Central memory CD8-positive, alpha-beta T cell (primary cell): ENCODE data around the gene SYTL3.
"Not testable (repeated sequence)": the region's sequence is repeated elsewhere in the genome, so short reads cannot be mapped to it uniquely, and the experiment has no call there.

Experiments
- ATAC-seq: fragments of 150-1000 bp; cut with Tn5 transposase; replicated peaks from 2 replicates; pipeline ENCODE4 v1.10.0; 2022; ENCODE audit warnings: mild to moderate bottlenecking, moderate FRiP score, moderate number of reproducible peaks; ENCODE audit not compliant: poor library complexity, severe bottlenecking; ENCODE audit errors: extremely low read depth
- DNase-seq, 2 donors: peaks; one replicate each; pipeline ENCODE4 v3.0.0; 2021; ENCODE audit warnings: low spot score in 2 of 2
- H3K27ac Mint-ChIP-seq: one replicate; pipeline ENCODE4 v1.8.0; 2022; ENCODE audit warnings: low read depth, mild to moderate bottlenecking, moderate library complexity, mixed read lengths
- H3K27me3 Mint-ChIP-seq: one replicate; pipeline ENCODE4 v1.8.0; 2022; ENCODE audit warnings: mixed read lengths
- H3K36me3 Mint-ChIP-seq: one replicate; pipeline ENCODE4 v1.8.0; 2022; ENCODE audit warnings: mild to moderate bottlenecking, moderate library complexity, mixed read lengths; ENCODE audit not compliant: insufficient read depth
- H3K4me1 Mint-ChIP-seq: one replicate; pipeline ENCODE4 v1.8.0; 2022; ENCODE audit warnings: mixed read lengths
- H3K4me3 Mint-ChIP-seq: one replicate; pipeline ENCODE4 v1.8.0; 2022; ENCODE audit warnings: mild to moderate bottlenecking, moderate library complexity, mixed read lengths
- H3K9me3 Mint-ChIP-seq: one replicate; pipeline ENCODE4 v1.8.0; 2022; ENCODE audit warnings: mixed read lengths

SYTL3 gene

GRCh38 chr6:158611541-158612370 lies 38.1 kb upstream of the SYTL3 start:
- H3K9me3 Mint-ChIP-seq = no peaks in the 10 kb centered on the region
- DNase-seq = no peak
- H3K4me1 Mint-ChIP-seq = peaks cover 29% of the 10 kb centered on the region
- peaks cover 40% of the 10 kb centered on the region for H3K36me3 Mint-ChIP-seq
- no peak overlapping the region for H3K4me3 Mint-ChIP-seq
- no peak for ATAC-seq
- H3K27ac Mint-ChIP-seq = no peak overlapping the region
- no peaks in the 10 kb centered on the region for H3K27me3 Mint-ChIP-seq

GRCh38 chr6:158614606-158615005 lies 35.2 kb upstream of the SYTL3 start:
- not testable (repeated sequence) for H3K9me3 Mint-ChIP-seq, H3K4me3 Mint-ChIP-seq, H3K27me3 Mint-ChIP-seq, H3K27ac Mint-ChIP-seq, ATAC-seq, DNase-seq
- peaks cover 53% of the 10 kb centered on the region for H3K4me1 Mint-ChIP-seq
- peaks cover 42% of the 10 kb centered on the region for H3K36me3 Mint-ChIP-seq

- not testable (repeated sequence) for H3K4me3 Mint-ChIP-seq, H3K27me3 Mint-ChIP-seq, H3K9me3 Mint-ChIP-seq, DNase-seq, ATAC-seq
- H3K4me1 Mint-ChIP-seq = peaks cover 59% of the 10 kb centered on the region
- peak overlapping the region; percentile 75 for H3K27ac Mint-ChIP-seq
- H3K36me3 Mint-ChIP-seq = peaks cover 39% of the 10 kb centered on the region
These were observed 31.6 kb upstream of the SYTL3 start for GRCh38 chr6:158618289-158618688.

- peaks cover 56% of the 10 kb centered on the region for H3K4me1 Mint-ChIP-seq
- no peaks in the 10 kb centered on the region for H3K9me3 Mint-ChIP-seq
- H3K27ac Mint-ChIP-seq = peak overlapping the region; percentile 73
- H3K4me3 Mint-ChIP-seq = no peak overlapping the region
- peaks cover 42% of the 10 kb centered on the region for H3K36me3 Mint-ChIP-seq
- DNase-seq (no peak), ATAC-seq (no peak)
- no peaks in the 10 kb centered on the region for H3K27me3 Mint-ChIP-seq
These were observed 29.7 kb upstream of the SYTL3 start for GRCh38 chr6:158619922-158620801.

- H3K4me3 Mint-ChIP-seq = no peak overlapping the region
- H3K9me3 Mint-ChIP-seq = no peaks in the 10 kb centered on the region
- ATAC-seq (no peak), DNase-seq (no peak)
- H3K4me1 Mint-ChIP-seq = peaks cover 46% of the 10 kb centered on the region
- H3K36me3 Mint-ChIP-seq = peaks cover 46% of the 10 kb centered on the region
- H3K27ac Mint-ChIP-seq = peak overlapping the region; percentile 73
- no peaks in the 10 kb centered on the region for H3K27me3 Mint-ChIP-seq
These were observed 28.7 kb upstream of the SYTL3 start for GRCh38 chr6:158620963-158621693.

- Mint-ChIP-seq H3K27me3 (no peaks in the 10 kb centered on the region), H3K9me3 (peaks cover 3% of the 10 kb centered on the region), H3K4me1 (peaks cover 44% of the 10 kb centered on the region), H3K4me3 (no peak overlapping the region), H3K36me3 (peaks cover 44% of the 10 kb centered on the region), H3K27ac (peak overlapping the region; percentile 71)
- no peak for DNase-seq
- ATAC-seq = no peak
These were observed 27.9 kb upstream of the SYTL3 start for GRCh38 chr6:158621694-158622544.

GRCh38 chr6:158622545-158623190 lies 27.2 kb upstream of the SYTL3 start:
- H3K4me3 Mint-ChIP-seq = no peak overlapping the region

GRCh38 chr6:158624684-158625682 lies 24.9 kb upstream of the SYTL3 start:
- no peak for DNase-seq
- peaks cover 40% of the 10 kb centered on the region for H3K36me3 Mint-ChIP-seq
- peak overlapping the region; percentile 84 for H3K27ac Mint-ChIP-seq

More at GRCh38 chr6:158622545-158623190, 27.2 kb upstream of the SYTL3 start:
- no peak for DNase-seq
- Mint-ChIP-seq H3K27me3 (no peaks in the 10 kb centered on the region), H3K9me3 (peaks cover 6% of the 10 kb centered on the region), H3K36me3 (peaks cover 39% of the 10 kb centered on the region), H3K4me1 (peaks cover 44% of the 10 kb centered on the region), H3K27ac (peak overlapping the region; percentile 46)
- ATAC-seq = no peak

GRCh38 chr6:158625881-158626305 lies 24.0 kb upstream of the SYTL3 start:
- Mint-ChIP-seq H3K9me3 (peaks cover 6% of the 10 kb centered on the region), H3K4me1 (peaks cover 20% of the 10 kb centered on the region), H3K36me3 (peaks cover 44% of the 10 kb centered on the region), H3K27me3 (no peaks in the 10 kb centered on the region), H3K27ac (peak overlapping the region; percentile 84), H3K4me3 (no peak overlapping the region)
- no peak for ATAC-seq
- no peak for DNase-seq

More at GRCh38 chr6:158624684-158625682, 24.9 kb upstream of the SYTL3 start:
- Mint-ChIP-seq H3K4me1 (peaks cover 29% of the 10 kb centered on the region), H3K27me3 (no peaks in the 10 kb centered on the region), H3K4me3 (no peak overlapping the region), H3K9me3 (peaks cover 6% of the 10 kb centered on the region)
- ATAC-seq = no peak

GRCh38 chr6:158626360-158627167 lies 23.3 kb upstream of the SYTL3 start:
- peaks cover 6% of the 10 kb centered on the region for H3K9me3 Mint-ChIP-seq
- peaks cover 48% of the 10 kb centered on the region for H3K36me3 Mint-ChIP-seq
- H3K4me3 Mint-ChIP-seq = no peak overlapping the region
- peak overlapping the region; percentile 84 for H3K27ac Mint-ChIP-seq
- H3K27me3 Mint-ChIP-seq = no peaks in the 10 kb centered on the region
- DNase-seq (no peak), ATAC-seq (no peak)
- H3K4me1 Mint-ChIP-seq = peaks cover 24% of the 10 kb centered on the region
